ENCODE measurements around the gene HTT. TPM values are rescaled to one million over a fixed set of nuclear protein-coding genes. Genes with fewer than 3 reads are reported as not detected.

HTT gene
- total and polyA plus RNA-seq, 2 of the 13 experiments (the other 11 are each of a cell fraction or from before 2014, with no cell fraction given): 17.5 to 19.5 TPM

GRCh38 chr4:3127112-3127511, 52.6 kb downstream of the HTT start:
- H3K4me3 ChIP-seq (replicated peaks in 1 of 3; ENCODE audit: insufficient read depth in 1 of 3, low read depth in 2 of 3, low read length in 3 of 3): no peak overlapping the region
- no peak overlapping the region for H2AFZ ChIP-seq (ENCODE audit: low read length)
- ChIA-PET POLR2A (no interaction called here), CTCF (ENCODE audit: low intra/inter-chr PET ratio, low total read pairs) (no interaction called here)
- in situ Hi-C loops (cut with HindIII; ENCODE audit: extremely low pct_ligation_motif_present, low pct_unique_long_range_greater_than_20kb) (no loop called here), intact Hi-C loops (cut with micrococcal nuclease; ENCODE audit: unreplicated experiment) (no loop called here)
- H3K27ac ChIP-seq (ENCODE audit: extremely low read length, insufficient read depth, low read length): no peak overlapping the region
- no peak overlapping the region for H3K9ac ChIP-seq (ENCODE audit: insufficient read depth, low read depth, low read length)
- peaks cover 30 to 69% of the 10 kb centered on the region in 2 experiments; a peak in 4 of 5 replicates for H3K36me3 ChIP-seq (replicated peaks in 1 of 2; ENCODE audit: control insufficient read depth in 1 of 2, insufficient read depth in 2 of 2, low read length in 2 of 2)
- H3K27me3 ChIP-seq (ENCODE audit: control insufficient read depth in 1 of 2, insufficient read depth in 2 of 2, low read length in 2 of 2): no peaks in the 10 kb centered on the region
- no peaks in the 10 kb centered on the region for H4K20me1 ChIP-seq (ENCODE audit: insufficient read depth, low read length)
- 97% methylated on average over 3 of the region's 7 CpGs for WGBS (ENCODE audit: low lambda C conversion rate)
- no peaks in the 10 kb centered on the region for H3K4me1 ChIP-seq (ENCODE audit: insufficient read depth, low read length)
- no peak for FAIRE-seq
- H3K4me2 ChIP-seq (ENCODE audit: low read depth, low read length): no peak overlapping the region
- H3K9me3 ChIP-seq (ENCODE audit: low read length): no peaks in the 10 kb centered on the region
- TF ChIP-seq TSC22D2 (CRISPR knock-in tag; IDR thresholded peaks at IDR 0.05; ENCODE audit: borderline replicate concordance) (no peak), THAP11 (CRISPR knock-in tag; IDR thresholded peaks at IDR 0.05) (no peak), ZNF263 (CRISPR knock-in tag; IDR thresholded peaks at IDR 0.05) (no peak), SETDB1 (CRISPR knock-in tag; IDR thresholded peaks at IDR 0.05; ENCODE audit: borderline replicate concordance) (no peak), ZXDC (CRISPR knock-in tag; IDR thresholded peaks at IDR 0.05) (no peak), SRSF9 (IDR thresholded peaks at IDR 0.05; ENCODE audit: borderline replicate concordance, insufficient read depth, low read depth, low read length, poor library complexity, severe bottlenecking) (no peak), CREB1 (IDR thresholded peaks at IDR 0.05) (0 out of 2 replicates have a peak, but pooled peaks have one; percentile 17), CREB1 (CRISPR knock-in tag; IDR thresholded peaks at IDR 0.05) (no peak), ARID3A (IDR thresholded peaks at IDR 0.05; ENCODE audit: low read depth, low read length) (no peak), DPF2 (CRISPR knock-in tag; IDR thresholded peaks at IDR 0.05; ENCODE audit: borderline replicate concordance, low read depth) (no peak), ZNF382 (CRISPR knock-in tag; IDR thresholded peaks at IDR 0.05; ENCODE audit: borderline replicate concordance) (no peak), ZNF281 (CRISPR knock-in tag; IDR thresholded peaks at IDR 0.05; ENCODE audit: borderline replicate concordance) (no peak), ATF7 (IDR thresholded peaks at IDR 0.05) (peak; percentile 56), ATF7 (CRISPR knock-in tag; IDR thresholded peaks at IDR 0.05) (no peak), MTA1 (CRISPR knock-in tag; IDR thresholded peaks at IDR 0.05; ENCODE audit: borderline replicate concordance) (no peak), ZNF234 (CRISPR knock-in tag; conservative IDR thresholded peaks at IDR 0.05) (no peak)
- no peaks in the 10 kb centered on the region for H3K79me2 ChIP-seq (ENCODE audit: insufficient read depth, low read length)
- no peak for DNase-seq (ENCODE audit: low spot score)
- BruUV-seq (replicated peaks): no TSS peak
- no peak for ATAC-seq

Data from HepG2 (cell line).